Astrocyte of the cerebellum (primary cell): ENCODE results near the gene MYOCD.

Source experiments
- DNase-seq: peaks from one replicate; pipeline ENCODE4 v3.0.0-alpha.2; 2011; ENCODE audit warnings: low read depth
- H3K4me3 ChIP-seq: 2 replicates; pipeline ENCODE4 v1.5.1; 2011; ENCODE audit warnings: mild to moderate bottlenecking, low read depth, low read length, moderate library complexity
- in situ Hi-C: cut with HindIII; loops from 2 replicates; pipeline ENCODE4 v1.10.0; 2017; ENCODE audit warnings: low sequenced_read_pairs
- TF ChIP-seq, protein P1 (sequence below): IDR thresholded peaks from 2 replicates; pipeline ENCODE4 v1.5.1; 2012; ENCODE audit warnings: low read length, low read depth, moderate library complexity, mild to moderate bottlenecking; ENCODE audit errors: missing control alignments

Gene MYOCD

DNA sequence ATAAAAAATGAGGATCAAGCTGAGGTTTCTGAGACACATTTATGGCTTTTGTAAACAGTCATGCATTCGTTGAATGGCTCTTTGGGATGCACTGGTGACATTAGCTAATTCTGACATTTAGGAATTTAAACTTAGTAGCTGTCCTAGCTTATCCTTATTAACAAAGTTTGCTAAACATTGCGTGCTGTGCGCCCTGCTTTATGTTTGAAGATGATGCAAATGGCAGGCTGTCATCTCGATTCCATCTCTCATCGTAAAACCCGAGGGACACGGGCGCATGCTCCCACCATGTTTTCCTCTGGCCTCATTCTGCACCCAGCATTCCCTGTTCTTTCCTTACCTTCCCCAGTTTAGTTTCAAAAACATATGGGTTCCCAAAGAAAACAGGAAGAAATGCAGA, 69.8 kb downstream of the MYOCD start:
- H3K4me3 ChIP-seq: no peak overlapping the region
- DNase-seq: no peak
- TF ChIP-seq, protein P1, sequence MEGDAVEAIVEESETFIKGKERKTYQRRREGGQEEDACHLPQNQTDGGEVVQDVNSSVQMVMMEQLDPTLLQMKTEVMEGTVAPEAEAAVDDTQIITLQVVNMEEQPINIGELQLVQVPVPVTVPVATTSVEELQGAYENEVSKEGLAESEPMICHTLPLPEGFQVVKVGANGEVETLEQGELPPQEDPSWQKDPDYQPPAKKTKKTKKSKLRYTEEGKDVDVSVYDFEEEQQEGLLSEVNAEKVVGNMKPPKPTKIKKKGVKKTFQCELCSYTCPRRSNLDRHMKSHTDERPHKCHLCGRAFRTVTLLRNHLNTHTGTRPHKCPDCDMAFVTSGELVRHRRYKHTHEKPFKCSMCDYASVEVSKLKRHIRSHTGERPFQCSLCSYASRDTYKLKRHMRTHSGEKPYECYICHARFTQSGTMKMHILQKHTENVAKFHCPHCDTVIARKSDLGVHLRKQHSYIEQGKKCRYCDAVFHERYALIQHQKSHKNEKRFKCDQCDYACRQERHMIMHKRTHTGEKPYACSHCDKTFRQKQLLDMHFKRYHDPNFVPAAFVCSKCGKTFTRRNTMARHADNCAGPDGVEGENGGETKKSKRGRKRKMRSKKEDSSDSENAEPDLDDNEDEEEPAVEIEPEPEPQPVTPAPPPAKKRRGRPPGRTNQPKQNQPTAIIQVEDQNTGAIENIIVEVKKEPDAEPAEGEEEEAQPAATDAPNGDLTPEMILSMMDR: no peak
- in situ Hi-C loops: no loop called here

DNA sequence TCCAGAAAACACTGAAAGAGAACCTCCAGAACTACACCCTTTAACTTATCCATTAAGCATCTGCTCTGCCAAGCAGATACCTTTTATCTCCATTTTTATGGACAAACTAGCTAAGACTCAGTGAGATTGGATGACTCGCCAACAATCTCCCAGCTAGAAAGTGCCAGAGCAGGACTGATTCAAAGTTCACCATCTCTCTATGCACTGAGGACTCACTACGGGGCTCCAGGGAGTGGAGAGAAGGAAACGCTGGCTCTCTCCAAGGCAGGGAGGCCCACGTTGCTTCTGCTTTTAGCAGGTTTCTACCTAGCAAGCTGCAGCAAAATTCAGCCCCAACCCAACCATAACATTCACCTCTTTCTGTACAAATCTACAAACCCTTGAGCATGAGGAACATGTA, 70.8 kb downstream of the MYOCD start:
- TF ChIP-seq, protein P1: no peak
- DNase-seq: no peak
- H3K4me3 ChIP-seq: no peak overlapping the region
- in situ Hi-C loops: no loop called here

DNA sequence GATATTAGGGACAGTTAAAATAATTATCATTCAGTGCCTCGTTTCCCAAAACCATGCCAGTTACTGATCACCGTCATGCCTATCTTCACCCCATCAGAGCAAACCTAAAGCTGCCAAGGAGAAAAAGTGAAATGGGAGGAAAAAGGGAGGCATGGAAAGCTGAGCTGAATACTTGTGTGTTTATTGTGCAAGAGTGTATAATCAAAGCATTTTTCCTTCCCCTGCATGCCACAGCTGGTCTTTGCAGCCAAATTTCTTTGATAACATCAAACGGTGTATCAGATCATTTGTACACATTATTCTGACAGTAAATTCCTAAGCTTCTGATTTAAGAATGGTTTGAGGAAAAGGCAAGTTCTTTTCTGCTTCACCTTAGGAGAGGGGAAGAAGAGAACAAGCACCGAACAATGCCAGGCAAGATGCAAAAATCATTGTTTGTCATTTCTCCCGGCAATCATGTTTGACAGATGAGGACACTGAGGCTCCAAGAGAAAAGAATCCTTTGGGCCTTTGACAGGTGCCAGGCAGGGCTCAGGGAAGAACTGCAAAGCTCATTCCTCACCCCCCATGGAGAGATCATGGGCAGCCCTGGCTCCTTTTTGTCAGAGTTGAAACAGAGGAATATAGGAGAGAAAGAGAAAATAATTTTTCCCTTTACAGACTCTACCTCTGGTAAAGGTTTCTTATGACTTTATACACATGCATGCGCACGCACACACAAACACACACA, 72.2 kb downstream of the MYOCD start:
- TF ChIP-seq, protein P1: no peak
- in situ Hi-C loops: no loop called here
- H3K4me3 ChIP-seq: no peak overlapping the region
- DNase-seq: no peak

DNA sequence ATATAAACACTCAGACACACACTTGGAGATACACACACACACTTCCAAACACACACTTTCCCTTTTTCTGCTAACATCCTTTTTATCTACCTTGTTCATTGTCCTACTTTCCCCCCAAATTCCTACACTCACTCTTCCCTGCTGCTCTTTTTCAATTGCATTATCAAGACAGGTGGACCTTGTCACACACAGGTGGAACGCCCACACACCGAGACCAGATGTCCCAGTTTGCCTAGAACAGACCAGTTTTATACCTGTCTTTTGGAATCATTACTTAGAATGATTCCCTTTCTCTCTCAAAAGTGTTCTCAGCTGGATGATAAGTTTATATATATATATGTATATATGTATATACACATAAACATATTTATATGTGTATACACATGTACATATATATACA, 72.9 kb downstream of the MYOCD start:
- H3K4me3 ChIP-seq: no peak overlapping the region
- DNase-seq: no peak
- in situ Hi-C loops: no loop called here
- TF ChIP-seq, protein P1: no peak

DNA sequence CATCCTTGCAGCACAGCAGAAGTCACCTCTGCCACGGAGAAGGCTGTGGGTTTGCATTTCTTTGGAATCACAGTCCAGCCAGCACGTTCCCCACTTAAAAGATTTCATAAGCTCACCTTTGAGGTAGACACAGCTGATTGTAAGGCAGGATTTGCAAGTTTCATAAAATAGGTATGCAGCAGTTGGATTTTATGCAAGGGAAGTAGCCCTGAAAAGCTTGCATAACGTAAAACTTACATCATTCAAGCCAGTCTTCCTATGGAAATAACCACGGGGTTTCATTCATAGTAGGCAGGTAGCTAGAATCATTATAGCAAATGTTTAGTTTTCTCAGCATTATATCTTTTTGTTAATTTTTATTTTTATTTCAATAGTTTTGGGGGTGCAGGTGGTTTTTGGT, 73.8 kb downstream of the MYOCD start:
- DNase-seq: no peak
- no peak overlapping the region for H3K4me3 ChIP-seq
- in situ Hi-C loops: no loop called here
- TF ChIP-seq, protein P1: no peak

DNA sequence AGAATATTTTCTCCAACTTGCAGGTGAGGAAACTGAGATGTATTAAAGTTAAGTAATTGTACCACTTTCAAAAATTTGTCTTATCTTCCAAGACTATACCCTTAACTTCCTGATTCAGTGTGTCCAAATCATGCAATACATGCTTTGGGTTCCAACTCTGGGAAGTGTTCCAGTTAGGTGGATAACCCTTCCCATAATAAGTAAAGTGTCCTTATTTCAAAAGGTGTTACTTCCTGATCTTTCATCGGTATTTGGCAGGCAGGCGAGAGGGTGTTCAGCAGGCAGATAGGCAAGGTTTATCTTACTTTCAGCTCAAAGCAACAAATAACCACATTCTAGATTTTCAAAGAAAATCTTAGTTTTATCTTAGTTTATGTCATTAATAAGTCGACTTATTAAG, 77.4 kb downstream of the MYOCD start:
- H3K4me3 ChIP-seq: no peak overlapping the region
- TF ChIP-seq, protein P1: no peak
- in situ Hi-C loops: no loop called here
- no peak for DNase-seq
